Measurements from ENCODE around the gene LRP6. TPM values are rescaled to one million over a fixed set of nuclear protein-coding genes. Genes with fewer than 3 reads are reported as not detected.

Gene LRP6
- polyA plus RNA-seq, 1 experiment: 18.4 TPM

DNA sequence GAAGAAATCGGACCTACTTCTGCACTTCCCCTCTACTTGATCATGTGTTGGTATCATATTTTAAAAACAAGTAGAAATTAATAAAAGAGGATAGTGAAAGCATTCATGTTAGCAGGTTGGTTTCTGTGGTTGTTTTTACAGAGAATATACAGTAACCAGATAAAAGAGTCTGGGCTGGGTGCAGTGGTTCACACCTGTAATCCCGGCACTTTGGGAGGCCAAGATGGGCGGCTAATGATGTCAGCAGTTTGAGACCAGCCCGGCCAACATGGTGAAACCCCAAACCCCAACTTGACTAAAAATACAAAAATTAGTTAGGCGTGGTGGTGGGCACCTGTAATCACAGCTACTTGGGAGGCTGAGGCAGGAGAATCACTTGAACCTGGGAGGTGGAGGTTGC lies 55.9 kb downstream of the LRP6 start:
- no peak for DNase-seq (ENCODE audit: low read depth, low spot score)
- H3K27me3 ChIP-seq (ENCODE audit: control insufficient read depth, insufficient read depth, low read length): no peaks in the 10 kb centered on the region
- no peak overlapping the region for H3K27ac ChIP-seq (ENCODE audit: low read depth, low read length)
- TF ChIP-seq, protein P1, sequence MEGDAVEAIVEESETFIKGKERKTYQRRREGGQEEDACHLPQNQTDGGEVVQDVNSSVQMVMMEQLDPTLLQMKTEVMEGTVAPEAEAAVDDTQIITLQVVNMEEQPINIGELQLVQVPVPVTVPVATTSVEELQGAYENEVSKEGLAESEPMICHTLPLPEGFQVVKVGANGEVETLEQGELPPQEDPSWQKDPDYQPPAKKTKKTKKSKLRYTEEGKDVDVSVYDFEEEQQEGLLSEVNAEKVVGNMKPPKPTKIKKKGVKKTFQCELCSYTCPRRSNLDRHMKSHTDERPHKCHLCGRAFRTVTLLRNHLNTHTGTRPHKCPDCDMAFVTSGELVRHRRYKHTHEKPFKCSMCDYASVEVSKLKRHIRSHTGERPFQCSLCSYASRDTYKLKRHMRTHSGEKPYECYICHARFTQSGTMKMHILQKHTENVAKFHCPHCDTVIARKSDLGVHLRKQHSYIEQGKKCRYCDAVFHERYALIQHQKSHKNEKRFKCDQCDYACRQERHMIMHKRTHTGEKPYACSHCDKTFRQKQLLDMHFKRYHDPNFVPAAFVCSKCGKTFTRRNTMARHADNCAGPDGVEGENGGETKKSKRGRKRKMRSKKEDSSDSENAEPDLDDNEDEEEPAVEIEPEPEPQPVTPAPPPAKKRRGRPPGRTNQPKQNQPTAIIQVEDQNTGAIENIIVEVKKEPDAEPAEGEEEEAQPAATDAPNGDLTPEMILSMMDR (IDR thresholded peaks at IDR 0.05; ENCODE audit: low read depth, low read length): no peak
- H3K9me3 ChIP-seq (ENCODE audit: control insufficient read depth, insufficient read depth, low read length): no peaks in the 10 kb centered on the region
- H3K4me3 ChIP-seq (ENCODE audit: low read depth, low read length): no peak overlapping the region
- ChIA-PET POLR2A (no interaction called here), CTCF (no interaction called here)

DNA sequence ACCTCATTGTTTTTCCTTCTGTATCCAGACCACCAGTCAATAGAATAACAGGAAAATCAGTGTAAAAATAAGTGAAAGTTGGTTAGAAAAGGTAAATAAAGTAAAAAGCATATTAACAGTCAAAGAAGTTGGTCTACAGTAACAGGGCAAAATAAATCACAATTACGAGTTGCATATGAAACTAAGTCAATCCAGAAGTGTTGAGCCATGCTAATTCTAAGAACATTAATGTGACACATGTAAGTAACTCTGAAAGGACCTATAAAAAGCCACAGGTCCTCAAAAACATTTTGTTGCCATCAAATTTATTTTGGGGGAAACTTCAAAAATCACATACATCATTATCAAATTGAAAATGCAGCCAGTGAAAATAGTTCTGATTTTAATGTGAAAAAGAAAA lies 56.4 kb downstream of the LRP6 start:
- no peak overlapping the region for H3K4me3 ChIP-seq (ENCODE audit: low read depth, low read length)
- TF ChIP-seq, protein P1 (IDR thresholded peaks at IDR 0.05; ENCODE audit: low read depth, low read length): no peak
- no peaks in the 10 kb centered on the region for H3K9me3 ChIP-seq (ENCODE audit: control insufficient read depth, insufficient read depth, low read length)
- ChIA-PET CTCF (no interaction called here), POLR2A (interaction anchor here (0.5 kb wide), 1 partner anchor 209 kb away, joined by 4 read pairs; no protein-coding TSS in a partner anchor)
- H3K27ac ChIP-seq (ENCODE audit: low read depth, low read length): no peak overlapping the region
- H3K27me3 ChIP-seq (ENCODE audit: control insufficient read depth, insufficient read depth, low read length): no peaks in the 10 kb centered on the region
- no peak for DNase-seq (ENCODE audit: low read depth, low spot score)

DNA sequence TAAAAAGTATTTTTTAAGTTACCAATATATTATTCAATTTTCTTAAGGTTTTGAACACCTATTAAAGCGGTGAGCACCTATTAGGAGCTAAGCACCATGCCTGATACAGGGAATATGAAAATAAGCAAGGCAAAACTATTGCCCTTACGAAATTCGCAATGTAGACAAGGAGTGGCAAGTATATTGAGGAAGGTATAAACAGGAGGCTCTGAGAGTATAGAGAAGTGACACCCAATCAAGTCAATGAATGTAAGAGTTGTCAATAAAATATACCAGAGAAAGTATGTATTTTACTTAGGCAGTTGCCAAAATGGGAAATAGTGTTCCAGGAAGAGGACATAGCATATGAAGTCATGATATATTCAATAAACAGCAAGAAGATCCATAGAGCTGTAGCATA lies 57.2 kb downstream of the LRP6 start:
- H3K9me3 ChIP-seq (ENCODE audit: control insufficient read depth, insufficient read depth, low read length): no peaks in the 10 kb centered on the region
- no peak overlapping the region for H3K27ac ChIP-seq (ENCODE audit: low read depth, low read length)
- ChIA-PET CTCF (no interaction called here), POLR2A (interaction anchor here (0.5 kb wide), 1 partner anchor 208 kb away, joined by 4 read pairs; no protein-coding TSS in a partner anchor)
- H3K4me3 ChIP-seq (ENCODE audit: low read depth, low read length): no peak overlapping the region
- no peak for DNase-seq (ENCODE audit: low read depth, low spot score)
- H3K27me3 ChIP-seq (ENCODE audit: control insufficient read depth, insufficient read depth, low read length): no peaks in the 10 kb centered on the region
- TF ChIP-seq, protein P1 (IDR thresholded peaks at IDR 0.05; ENCODE audit: low read depth, low read length): no peak

DNA sequence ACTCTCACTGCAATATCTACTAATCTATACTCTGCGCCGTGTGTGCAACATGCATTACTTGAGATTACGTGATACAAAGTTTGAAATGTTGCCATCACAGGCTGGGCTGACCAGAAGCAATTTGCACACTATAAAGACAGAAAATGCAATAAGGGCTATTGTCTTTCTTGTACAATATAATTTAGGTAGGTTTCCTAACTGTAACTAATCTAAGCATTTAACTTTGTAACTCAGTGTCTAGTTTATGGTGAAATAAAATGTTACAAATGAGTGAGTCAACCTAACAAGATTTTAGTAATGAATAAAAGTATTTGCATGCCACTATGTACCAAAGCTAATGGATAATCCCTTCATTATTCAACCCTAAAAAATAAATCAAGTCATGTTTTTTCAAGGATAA lies 57.8 kb downstream of the LRP6 start:
- CTCF ChIA-PET: no interaction called here
- POLR2A ChIA-PET: no interaction called here
- Histone ChIP-seq H3K27ac (ENCODE audit: low read depth, low read length) (no peak overlapping the region), H3K4me3 (ENCODE audit: low read depth, low read length) (no peak overlapping the region), H3K27me3 (ENCODE audit: control insufficient read depth, insufficient read depth, low read length) (no peaks in the 10 kb centered on the region), H3K9me3 (ENCODE audit: control insufficient read depth, insufficient read depth, low read length) (no peaks in the 10 kb centered on the region)
- TF ChIP-seq, protein P1 (IDR thresholded peaks at IDR 0.05; ENCODE audit: low read depth, low read length): no peak
- no peak for DNase-seq (ENCODE audit: low read depth, low spot score)

DNA sequence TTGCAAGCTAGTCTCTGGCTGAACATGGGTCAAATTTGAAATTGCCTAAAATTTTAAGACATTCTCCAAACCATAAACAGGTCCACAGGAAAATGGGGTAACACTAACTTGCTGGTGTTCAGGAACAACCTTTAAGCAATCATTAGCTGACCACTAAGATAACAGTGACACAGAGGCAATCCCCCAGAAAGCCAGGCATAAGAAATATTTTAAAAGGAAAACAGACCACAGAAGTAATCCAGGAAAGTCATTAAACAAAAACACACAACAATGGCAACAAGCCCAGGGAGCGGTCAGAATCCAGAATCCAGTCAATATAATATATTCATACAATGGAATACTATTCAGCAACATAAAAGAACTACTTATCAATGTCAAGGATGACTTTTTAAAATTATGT lies 59.1 kb downstream of the LRP6 start:
- no peak for DNase-seq (ENCODE audit: low read depth, low spot score)
- Histone ChIP-seq H3K27me3 (ENCODE audit: control insufficient read depth, insufficient read depth, low read length) (no peaks in the 10 kb centered on the region), H3K9me3 (ENCODE audit: control insufficient read depth, insufficient read depth, low read length) (no peaks in the 10 kb centered on the region), H3K4me3 (ENCODE audit: low read depth, low read length) (no peak overlapping the region), H3K27ac (ENCODE audit: low read depth, low read length) (no peak overlapping the region)
- TF ChIP-seq, protein P1 (IDR thresholded peaks at IDR 0.05; ENCODE audit: low read depth, low read length): no peak
- CTCF ChIA-PET: no interaction called here
- POLR2A ChIA-PET: interaction anchor here (0.6 kb wide), 1 partner anchor 59 kb away, joined by 4 read pairs; the partner anchor contains the start of gene LRP6
